ENCODE measurements around the gene PAN2.
"Not testable (repeated sequence)": the region's sequence is repeated elsewhere in the genome, so short reads cannot be mapped to it uniquely, and the experiment has no call there.

Gene PAN2

DNA sequence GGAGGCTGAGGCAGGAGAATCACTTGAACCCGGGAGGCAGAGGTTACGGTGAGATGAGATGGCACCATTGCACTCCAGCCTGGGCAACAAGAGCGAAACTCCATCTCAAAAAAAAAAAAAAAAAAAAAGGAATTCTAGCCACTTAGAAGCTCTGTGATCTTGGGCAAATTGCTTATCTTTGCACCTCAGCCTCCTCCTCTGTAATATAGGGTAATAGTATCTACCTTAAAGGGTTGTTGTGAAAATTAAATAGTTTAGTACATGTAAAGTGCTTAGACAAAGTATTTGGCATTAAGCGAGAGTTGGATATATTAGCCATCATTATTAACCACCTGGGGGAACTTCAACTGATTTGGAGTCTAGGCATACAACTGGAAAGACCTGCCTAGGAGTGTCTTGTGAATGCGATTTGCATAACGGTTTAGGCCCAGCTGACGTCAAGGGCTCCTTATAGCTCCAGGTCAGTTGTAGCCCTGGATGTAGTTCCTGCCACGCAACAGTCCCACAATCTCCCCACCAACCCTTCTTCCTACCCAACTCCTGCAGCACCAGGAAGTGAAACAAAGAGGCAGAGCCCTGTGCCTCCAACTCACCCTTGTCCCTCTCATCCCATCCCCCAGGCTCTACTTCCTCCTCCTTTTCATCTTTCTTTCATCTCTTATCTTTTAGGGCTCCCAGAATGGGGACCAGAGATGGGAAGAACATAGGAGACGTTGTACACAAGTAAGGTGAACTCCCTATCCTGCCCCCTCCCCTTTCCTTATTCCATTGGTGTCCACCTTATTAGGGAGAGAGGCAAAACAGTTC lies 2.8 kb upstream of the PAN2 start:
- DNase-seq (ENCODE audit: low spot score), result no peak
- TF ChIP-seq, protein P1, sequence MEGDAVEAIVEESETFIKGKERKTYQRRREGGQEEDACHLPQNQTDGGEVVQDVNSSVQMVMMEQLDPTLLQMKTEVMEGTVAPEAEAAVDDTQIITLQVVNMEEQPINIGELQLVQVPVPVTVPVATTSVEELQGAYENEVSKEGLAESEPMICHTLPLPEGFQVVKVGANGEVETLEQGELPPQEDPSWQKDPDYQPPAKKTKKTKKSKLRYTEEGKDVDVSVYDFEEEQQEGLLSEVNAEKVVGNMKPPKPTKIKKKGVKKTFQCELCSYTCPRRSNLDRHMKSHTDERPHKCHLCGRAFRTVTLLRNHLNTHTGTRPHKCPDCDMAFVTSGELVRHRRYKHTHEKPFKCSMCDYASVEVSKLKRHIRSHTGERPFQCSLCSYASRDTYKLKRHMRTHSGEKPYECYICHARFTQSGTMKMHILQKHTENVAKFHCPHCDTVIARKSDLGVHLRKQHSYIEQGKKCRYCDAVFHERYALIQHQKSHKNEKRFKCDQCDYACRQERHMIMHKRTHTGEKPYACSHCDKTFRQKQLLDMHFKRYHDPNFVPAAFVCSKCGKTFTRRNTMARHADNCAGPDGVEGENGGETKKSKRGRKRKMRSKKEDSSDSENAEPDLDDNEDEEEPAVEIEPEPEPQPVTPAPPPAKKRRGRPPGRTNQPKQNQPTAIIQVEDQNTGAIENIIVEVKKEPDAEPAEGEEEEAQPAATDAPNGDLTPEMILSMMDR (conservative IDR thresholded peaks at IDR 0.05; ENCODE audit: low read depth), result no peak
- ChIA-PET POLR2A (ENCODE audit: low non-redundant PET) (interaction anchor here (0.6 kb wide), 1 partner anchor 25 kb away, joined by 3 read pairs; no protein-coding TSS in a partner anchor), CTCF (no interaction called here)
- no peak overlapping the region for H3K27ac ChIP-seq

DNA sequence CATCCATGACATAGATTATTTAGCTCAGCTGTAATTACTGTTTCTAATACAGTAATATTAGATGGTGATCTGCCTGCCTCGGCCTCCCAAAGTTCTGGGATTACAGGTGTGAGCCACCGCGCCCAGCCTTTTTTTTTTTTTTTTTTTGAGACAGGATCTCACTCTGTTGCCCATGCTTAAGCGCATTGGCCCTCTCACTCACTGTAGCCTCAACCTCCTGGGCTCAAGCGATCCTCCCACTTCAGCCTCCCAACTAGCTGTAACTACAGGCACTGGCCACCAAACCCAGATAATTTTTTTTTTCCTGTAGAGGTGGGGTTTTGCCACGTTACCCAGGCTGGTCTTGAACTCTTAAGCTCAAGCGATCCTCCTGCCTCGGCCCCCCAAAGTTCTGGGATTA lies 1.7 kb upstream of the PAN2 start:
- POLR2A ChIA-PET (ENCODE audit: low non-redundant PET), result interaction anchor here (0.6 kb wide), 1 partner anchor 26 kb away, joined by 3 read pairs; no protein-coding TSS in a partner anchor
- CTCF ChIA-PET, result interaction anchor here (0.6 kb wide), 1 partner anchor 155 kb away, joined by 3 read pairs; no protein-coding TSS in a partner anchor
- not testable (repeated sequence) for DNase-seq (ENCODE audit: low spot score); H3K27ac ChIP-seq

DNA sequence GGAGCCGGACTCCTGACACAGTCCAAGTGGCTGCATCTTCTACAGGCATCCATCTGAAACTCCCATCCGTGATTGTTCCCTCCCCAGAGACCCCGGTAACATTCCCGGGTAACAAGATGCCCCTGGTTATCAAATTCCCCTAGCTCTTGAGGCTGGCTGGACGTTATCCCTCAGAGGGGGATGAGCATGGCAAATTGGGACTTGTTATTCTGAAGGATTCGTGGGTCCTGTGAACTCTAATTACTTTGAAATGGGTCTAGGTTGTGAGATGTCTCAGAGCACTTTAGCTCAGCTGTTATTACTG lies 642 bp upstream of the PAN2 start:
- ChIA-PET CTCF (interaction anchor here (0.6 to 0.7 kb wide), 4 partner anchors 8 to 130 kb away, joined by 3 to 4 read pairs (median 3); no protein-coding TSS in a partner anchor), POLR2A (ENCODE audit: low non-redundant PET) (no interaction called here)
- TF ChIP-seq, protein P1 (conservative IDR thresholded peaks at IDR 0.05; ENCODE audit: low read depth), result no peak
- peak overlapping the region; percentile 89 for H3K27ac ChIP-seq
- peak; percentile 10 for DNase-seq (ENCODE audit: low spot score)

DNA sequence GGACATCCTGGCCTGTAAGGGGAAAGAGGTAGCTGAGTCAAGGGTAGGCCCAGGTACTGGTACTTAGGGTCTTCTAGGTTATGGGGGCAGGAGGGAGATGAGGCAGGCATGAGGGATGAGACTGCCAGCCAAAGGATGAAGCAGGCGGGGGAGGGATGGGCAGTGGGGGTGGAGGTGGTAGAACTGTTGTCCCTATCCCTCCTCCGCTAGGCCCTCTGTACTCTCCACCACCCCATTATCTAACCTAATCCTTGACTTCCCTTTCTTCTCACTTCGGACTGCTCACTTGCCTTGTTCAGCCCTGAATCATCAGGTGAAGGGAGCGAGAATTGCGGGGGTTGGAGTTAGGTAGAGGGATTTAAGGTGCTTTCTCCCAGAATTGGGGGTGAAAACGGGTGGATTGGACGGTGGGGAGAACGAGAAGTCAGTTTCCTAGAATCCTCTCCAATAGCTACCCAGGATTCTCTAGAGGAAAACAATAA lies 562 bp downstream of the PAN2 start:
- POLR2A ChIA-PET (ENCODE audit: low non-redundant PET), result interaction anchor here (0.6 to 0.7 kb wide), 2 partner anchors 21 to 96 kb away, joined by 3 read pairs; no protein-coding TSS in a partner anchor
- CTCF ChIA-PET, result interaction anchor here (0.6 kb wide), 1 partner anchor 16 kb away, joined by 3 read pairs; no protein-coding TSS in a partner anchor
- peak overlapping the region; percentile 89 for H3K27ac ChIP-seq
- peak; percentile 41 for DNase-seq (ENCODE audit: low spot score)
- TF ChIP-seq, protein P1 (conservative IDR thresholded peaks at IDR 0.05; ENCODE audit: low read depth), result no peak

DNA sequence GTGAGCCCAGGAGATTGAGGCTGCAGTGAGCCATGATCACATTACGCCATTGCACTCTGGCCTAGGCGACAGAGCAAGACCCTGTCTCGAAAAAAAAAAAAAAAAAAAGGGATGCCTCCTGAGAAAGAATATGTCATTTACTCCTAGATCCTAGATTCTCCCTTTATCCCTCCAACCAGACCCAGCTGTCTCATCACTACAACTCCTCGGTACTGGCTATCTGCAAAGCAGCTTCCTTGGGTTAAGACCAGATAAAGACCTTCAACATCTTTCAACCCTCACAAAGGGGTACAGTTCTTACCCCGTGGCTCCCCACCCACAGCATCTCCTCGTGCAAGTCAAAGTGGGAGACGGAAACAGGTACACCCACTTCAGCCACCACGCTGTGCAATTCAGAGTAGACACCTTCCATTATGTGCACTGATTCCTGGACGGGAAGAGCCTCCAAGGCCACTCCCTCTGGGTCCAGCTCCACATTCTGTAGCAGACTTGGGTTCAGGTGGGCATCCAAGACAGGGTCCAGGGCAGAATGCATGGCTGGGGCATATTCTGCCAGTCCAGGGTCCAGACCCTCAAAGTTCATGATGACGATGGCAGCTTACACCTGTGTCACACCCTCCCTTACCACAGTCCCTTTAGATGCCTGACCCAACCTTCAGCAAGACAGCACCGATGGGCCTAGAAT lies 1.1 kb downstream of the PAN2 start:
- no peak for DNase-seq (ENCODE audit: low spot score)
- TF ChIP-seq, protein P1 (conservative IDR thresholded peaks at IDR 0.05; ENCODE audit: low read depth), result no peak
- POLR2A ChIA-PET (ENCODE audit: low non-redundant PET), result interaction anchor here (0.6 to 0.7 kb wide), 2 partner anchors 10 to 21 kb away, joined by 3 read pairs; no protein-coding TSS in a partner anchor
- CTCF ChIA-PET, result interaction anchor here (0.7 kb wide), 1 partner anchor 61 kb away, joined by 5 read pairs; no protein-coding TSS in a partner anchor
- H3K27ac ChIP-seq, result peak overlapping the region; percentile 89

DNA sequence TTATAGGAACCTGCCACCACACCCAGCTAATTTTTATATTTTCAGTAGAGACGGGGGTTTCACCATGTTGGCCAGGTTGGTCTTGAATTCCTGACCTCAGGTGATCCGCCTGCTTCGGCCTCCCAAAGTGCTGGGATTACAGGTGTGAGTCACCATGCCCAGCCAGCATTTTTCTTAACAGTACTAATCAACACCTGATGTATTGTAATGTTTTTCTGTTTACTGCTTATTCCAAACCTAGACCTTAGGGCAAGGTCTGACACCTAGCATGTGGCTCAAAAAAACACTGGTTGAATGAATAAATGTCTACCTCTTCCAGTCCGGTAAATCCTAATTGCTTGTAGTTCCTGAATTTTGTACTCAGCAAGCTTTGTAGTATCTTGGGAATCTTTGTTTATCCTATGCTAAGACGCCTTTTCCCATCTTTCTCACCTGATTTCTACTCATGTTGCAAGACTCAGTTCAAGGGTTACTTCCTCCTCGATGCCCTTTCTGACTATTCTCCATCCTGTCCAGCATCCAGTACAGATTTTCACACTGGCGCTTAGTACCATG lies 2.8 kb downstream of the PAN2 start:
- ChIA-PET CTCF (no interaction called here), POLR2A (ENCODE audit: low non-redundant PET) (interaction anchor here (0.6 kb wide), 1 partner anchor 79 kb away, joined by 3 read pairs; no protein-coding TSS in a partner anchor)

More for the DNA sequence above, 2.8 kb downstream of the PAN2 start:
- no peak for DNase-seq (ENCODE audit: low spot score)
- TF ChIP-seq, protein P1 (conservative IDR thresholded peaks at IDR 0.05; ENCODE audit: low read depth), result no peak
- H3K27ac ChIP-seq, result no peak overlapping the region

Measured in RWPE1 (cell line).